HG03432 (cell line): Measurements from ENCODE around the gene PCSK1.
"Not testable (repeated sequence)": the region's sequence is repeated elsewhere in the genome, so short reads cannot be mapped to it uniquely, and the experiment has no call there.

Source experiments
- ATAC-seq: cut with Tn5 transposase; IDR thresholded peaks from one replicate; pipeline ENCODE4 v1.9.1; 2021; ENCODE audit warnings: mild to moderate bottlenecking, moderate library complexity; ENCODE audit not compliant: unreplicated experiment

PCSK1 gene

DNA sequence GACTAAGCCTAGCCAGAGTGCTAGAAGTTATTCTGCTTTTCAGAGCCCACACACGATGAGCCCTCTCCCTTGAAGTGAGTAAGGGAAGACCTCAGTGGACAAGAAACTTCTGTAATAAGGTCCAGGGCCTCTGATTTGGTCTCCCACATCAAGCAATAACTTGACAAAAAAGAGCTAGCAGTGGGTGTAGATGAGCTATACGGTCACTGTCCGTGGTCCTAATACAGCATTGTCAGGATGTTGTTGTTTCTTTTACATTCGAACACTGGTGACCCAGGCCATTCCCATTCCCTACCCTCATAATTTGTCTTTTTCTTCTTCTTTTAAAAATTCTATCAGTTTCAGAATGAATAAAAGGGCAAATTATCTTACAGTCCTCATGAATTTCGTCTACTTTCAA is 5.2 kb downstream of the PCSK1 start:
- no peak for ATAC-seq

GRCh38 chr5:96426831-96427230 is 6.2 kb downstream of the PCSK1 start:
- no peak for ATAC-seq

- ATAC-seq = no peak
Measured at GRCh38 chr5:96425443-96425842, 7.6 kb downstream of the PCSK1 start.

DNA sequence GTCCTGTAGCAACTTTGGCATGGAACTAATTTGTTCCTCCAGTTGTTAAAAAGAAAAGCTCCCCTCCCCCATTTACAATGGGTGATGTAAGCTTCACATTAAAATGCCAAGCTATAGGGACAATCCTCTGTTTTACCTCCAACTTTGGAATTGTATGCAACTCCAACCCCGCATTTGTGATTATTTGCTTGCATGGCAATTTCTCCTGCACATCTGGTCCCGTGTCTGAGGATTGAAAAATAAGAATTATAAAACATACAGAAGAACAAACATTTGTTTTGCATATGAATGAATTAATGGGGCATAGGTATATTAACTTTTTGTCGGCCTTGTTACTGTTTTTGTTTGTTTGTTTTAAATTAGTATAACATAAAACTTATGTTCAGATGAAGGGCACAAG is 17.2 kb downstream of the PCSK1 start:
- no peak for ATAC-seq

GRCh38 chr5:96412868-96413449 is 20.1 kb downstream of the PCSK1 start:
- no peak for ATAC-seq

GRCh38 chr5:96410013-96410412 is 23.0 kb downstream of the PCSK1 start:
- ATAC-seq = no peak

DNA sequence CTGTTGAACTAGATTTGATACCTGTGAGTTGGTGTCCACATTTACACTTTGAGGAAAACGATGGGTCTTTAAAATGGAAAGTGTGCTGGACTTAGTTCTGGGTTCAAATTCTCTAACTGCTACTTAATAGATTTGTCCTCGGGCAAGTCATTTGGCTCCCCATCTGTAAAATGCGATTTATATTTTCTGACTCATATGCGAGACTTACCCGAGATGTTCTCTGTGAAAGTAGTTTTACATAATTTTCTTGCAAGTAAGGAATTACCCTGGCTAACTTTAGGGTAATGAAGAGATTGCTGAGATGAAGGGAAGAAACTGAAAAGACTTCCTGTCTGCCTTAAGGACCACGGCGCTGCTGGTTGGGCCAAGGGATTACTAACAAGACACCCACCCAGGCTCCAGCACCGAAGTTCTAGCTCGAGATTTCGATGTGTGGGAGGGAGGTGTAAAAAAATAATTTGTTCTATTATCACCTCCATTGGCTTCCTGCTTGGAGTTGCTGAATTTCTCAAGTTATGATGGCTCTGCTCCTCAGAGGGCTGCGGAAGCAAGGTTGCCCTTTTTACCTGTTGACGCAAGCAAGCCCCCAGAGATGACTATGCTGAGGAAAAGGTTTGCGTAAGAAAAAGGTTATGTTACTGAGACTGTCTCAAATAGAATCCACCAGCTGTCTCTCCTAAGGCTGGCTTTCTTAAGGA is 24.1 kb downstream of the PCSK1 start:
- ATAC-seq = no peak

DNA sequence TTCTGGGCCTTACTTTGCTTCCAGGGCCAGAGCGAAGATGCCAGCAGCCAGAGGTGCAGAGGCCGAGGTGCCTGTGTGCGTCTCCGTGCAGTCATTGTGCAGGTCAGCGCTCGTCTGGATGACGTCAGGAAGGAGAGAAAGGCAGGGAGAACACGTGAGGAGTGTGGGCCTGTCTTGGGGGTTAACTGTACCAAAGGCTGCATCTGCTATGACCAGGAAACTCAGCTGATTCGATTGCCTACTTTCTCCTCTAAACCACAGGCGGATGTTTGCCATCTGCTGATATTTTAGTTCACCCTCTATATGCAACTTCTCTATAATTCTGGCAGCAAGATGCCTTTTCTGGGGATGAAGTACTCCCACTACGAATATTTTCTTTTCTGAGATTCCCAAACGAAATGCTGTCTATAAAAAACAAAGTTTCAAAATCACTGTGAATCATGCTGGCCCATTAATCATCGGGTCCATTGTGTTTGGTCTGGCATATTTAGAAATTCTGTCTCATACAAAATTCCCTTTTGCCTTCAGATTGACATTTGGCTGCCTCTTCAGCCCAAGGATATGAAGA is 24.8 kb downstream of the PCSK1 start:
- ATAC-seq = no peak

GRCh38 chr5:96407436-96407835 is 25.6 kb downstream of the PCSK1 start:
- ATAC-seq = no peak

- no peak for ATAC-seq
Measured at GRCh38 chr5:96404191-96404867, 28.7 kb downstream of the PCSK1 start.

- no peak for ATAC-seq
Measured at GRCh38 chr5:96402500-96402899, 30.5 kb downstream of the PCSK1 start.

DNA sequence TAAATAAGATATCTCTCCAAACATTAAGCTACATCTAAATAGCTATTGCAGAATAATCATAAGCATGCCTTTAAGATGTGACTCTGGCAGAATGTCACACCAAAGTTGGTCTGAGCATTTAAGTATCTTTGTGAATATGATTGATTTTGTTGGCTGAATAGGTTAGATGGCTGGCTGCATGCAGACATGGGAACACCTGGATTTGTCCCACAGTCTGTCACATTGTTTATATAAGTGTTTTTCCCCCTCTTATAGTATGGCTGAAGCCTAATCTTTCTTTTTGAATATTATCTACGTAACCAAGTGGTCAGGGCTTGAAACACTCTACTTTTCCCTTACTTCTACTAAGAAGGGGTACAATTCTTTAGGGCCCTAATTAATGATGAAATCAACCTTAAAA is 36.2 kb downstream of the PCSK1 start:
- ATAC-seq = no peak

- ATAC-seq = not testable (repeated sequence)
Measured at GRCh38 chr5:96395295-96395694, 37.8 kb downstream of the PCSK1 start.

- ATAC-seq = no peak
Measured at GRCh38 chr5:96391921-96392320, 41.1 kb downstream of the PCSK1 start.

DNA sequence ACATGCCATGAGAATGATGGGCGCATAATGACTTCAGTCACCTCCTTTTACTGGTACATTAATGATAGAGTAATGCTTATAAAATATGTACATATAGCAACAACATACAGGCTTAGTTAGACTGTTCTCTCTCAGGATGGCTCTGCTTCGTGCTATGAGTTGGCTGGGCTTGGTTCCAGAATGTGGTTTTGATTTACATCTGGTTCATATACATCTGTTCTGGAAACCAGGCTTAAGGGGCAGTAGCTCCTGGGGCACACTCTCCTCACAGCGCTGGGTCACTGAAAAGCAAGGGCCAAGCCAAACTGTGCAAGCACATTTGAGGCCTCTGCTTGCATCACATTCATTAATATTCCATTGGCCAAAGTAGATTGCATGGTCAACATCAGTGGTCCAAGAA is 44.9 kb downstream of the PCSK1 start:
- no peak for ATAC-seq

DNA sequence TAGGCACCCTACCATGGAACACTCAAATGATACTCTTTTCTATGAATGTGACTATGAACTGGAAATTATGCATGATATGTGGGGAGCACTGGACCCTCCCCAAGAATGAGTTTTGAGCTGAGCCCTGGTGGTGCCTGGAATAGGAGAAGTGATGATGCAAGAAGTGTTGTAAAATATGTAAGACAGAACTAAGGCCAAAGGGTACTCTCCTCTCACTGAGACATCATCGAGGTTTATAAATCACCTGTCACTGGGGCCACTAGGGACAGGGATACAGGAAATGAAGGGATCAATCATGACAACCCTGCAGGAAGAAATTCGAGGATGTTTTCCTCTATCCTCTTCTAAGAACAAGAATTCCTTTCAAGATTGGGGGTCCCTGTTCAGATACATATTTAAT is 45.4 kb downstream of the PCSK1 start:
- ATAC-seq = no peak

- ATAC-seq = no peak
Measured at GRCh38 chr5:96385538-96385937, 47.5 kb downstream of the PCSK1 start.

DNA sequence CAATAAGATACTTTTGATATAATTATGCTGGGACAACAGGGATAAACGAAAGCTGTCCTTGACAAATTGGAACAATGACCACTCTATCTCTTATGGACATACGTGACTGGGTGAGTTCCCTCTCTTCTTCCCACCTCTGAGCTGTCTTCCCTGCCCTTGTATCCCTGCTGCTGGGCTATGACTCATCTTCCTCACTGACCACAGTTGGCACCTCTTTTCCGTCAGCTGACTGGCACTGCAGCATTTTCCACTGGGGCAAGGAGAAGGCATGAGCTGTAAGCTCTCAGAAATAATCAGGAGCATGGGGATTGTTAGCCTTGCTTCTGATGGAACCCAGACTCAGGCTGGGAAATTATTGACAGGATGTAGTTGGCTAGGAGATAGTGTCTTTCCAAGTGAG is 48.7 kb downstream of the PCSK1 start:
- ATAC-seq = no peak

GRCh38 chr5:96381526-96381925 is 51.5 kb downstream of the PCSK1 start:
- ATAC-seq = peak; percentile 48

DNA sequence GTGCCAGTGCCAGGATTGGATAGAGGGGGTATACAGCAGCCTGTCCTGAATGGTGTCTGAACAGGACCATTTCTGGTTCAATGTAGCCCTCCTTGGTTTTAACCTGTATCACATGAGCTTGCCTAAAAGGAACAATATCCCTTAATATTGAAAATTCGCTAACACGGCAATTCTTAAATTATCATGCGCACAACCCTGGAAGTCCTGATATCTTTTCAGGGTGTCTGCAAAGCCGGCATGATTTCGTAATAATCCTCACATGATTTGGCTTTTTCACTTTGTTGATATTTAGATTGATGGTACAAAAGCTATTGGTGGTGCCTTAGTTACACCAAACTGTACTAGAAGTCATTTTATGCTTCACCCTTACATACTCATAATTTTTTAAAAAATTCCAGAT is 53.2 kb downstream of the PCSK1 start:
- no peak for ATAC-seq

- ATAC-seq = no peak
Measured at GRCh38 chr5:96377597-96377996, 55.5 kb downstream of the PCSK1 start.

- no peak for ATAC-seq
Measured at GRCh38 chr5:96377167-96377566, 55.9 kb downstream of the PCSK1 start.
